HepG2 (cell line): Measurements from ENCODE around the gene TNFSF9. TPM values are rescaled to one million over a fixed set of nuclear protein-coding genes. Genes with fewer than 3 reads are reported as not detected.

Experiments used
- ATAC-seq: fragments of 200-7000 bp; cut with Tn5 transposase; 3 replicates; pipeline ENCODE4 v1.9.1; 2020; ENCODE audit warnings: mild to moderate bottlenecking, moderate library complexity
- BruUV-seq: library from RNA; stranded (reverse); fragments of 400-500 nt; replicated peaks from 2 replicates; lab custom pipeline; 2021; lab: Mats Ljungman, UMichigan
- CTCF ChIA-PET: fragments of 300-600 bp; formaldehyde crosslinking; extraction: SDS; loops from one replicate; lab custom pipeline; 2021; ENCODE audit warnings: low total read pairs, inconsistent platforms, low intra/inter-chr PET ratio; lab: Yijun Ruan, JAX
- POLR2A ChIA-PET: fragments of 350-600 bp; sonication (Branson Sonifier 250); formaldehyde crosslinking; loops from one replicate; lab custom pipeline; 2020; ENCODE audit warnings: antibody characterized with exemption, inconsistent platforms; lab: Yijun Ruan, JAX
- DNase-seq: peaks from one replicate; pipeline ENCODE4 v3.0.0-alpha.2; 2015; ENCODE audit warnings: low spot score
- FAIRE-seq: peaks from 3 replicates; lab custom pipeline; 2011; peaks lifted over from hg19 to GRCh38; lab: Jason Lieb, UNC
- H2AFZ ChIP-seq: one replicate; pipeline ENCODE4 v1.6.1; 2011; ENCODE audit warnings: low read length, inconsistent platforms
- H3K27ac ChIP-seq: fragments of 300-600 bp; 3 replicates; pipeline ENCODE4 v1.8.0; 2011; ENCODE audit warnings: mixed run types, mild to moderate bottlenecking, mixed read lengths, low read length, inconsistent platforms; ENCODE audit not compliant: insufficient read depth; ENCODE audit errors: extremely low read length
- H3K27me3 ChIP-seq, 2 experiments: fragments of 200-600 bp in 1 of 2; 2 replicates in 1 of 2; 3 replicates in 1 of 2; pipeline versions ENCODE4 v1.6.0 to v1.8.0; 2011; ENCODE audit warnings: low read length in 2 of 2, mild to moderate bottlenecking in 2 of 2, moderate library complexity in 2 of 2, inconsistent platforms in 1 of 2; ENCODE audit not compliant: insufficient read depth in 2 of 2, control insufficient read depth in 1 of 2
- H3K36me3 ChIP-seq, 2 experiments: fragments of 200-600 bp in 1 of 2; replicated peaks in 1 of 2; 2 replicates in 1 of 2; 3 replicates in 1 of 2; pipeline versions ENCODE4 v1.5.1 to v1.8.0; 2011; ENCODE audit warnings: low read length in 2 of 2, inconsistent platforms in 1 of 2; ENCODE audit not compliant: insufficient read depth in 2 of 2, control insufficient read depth in 1 of 2
- H3K4me1 ChIP-seq: 2 replicates; pipeline ENCODE4 v1.5.1; 2012; ENCODE audit warnings: low read length, inconsistent platforms; ENCODE audit not compliant: insufficient read depth
- H3K4me2 ChIP-seq: 2 replicates; pipeline ENCODE4 v1.6.0; 2011; ENCODE audit warnings: low read depth, low read length, inconsistent platforms
- H3K4me3 ChIP-seq, 3 experiments: fragments of 200-600 bp in 1 of 3; sonication (generic), shearing (Covaris generic) in 1 of 3; replicated peaks in 1 of 3; 2 replicates each; pipeline ENCODE4 v1.5.1; 2011 to 2016; ENCODE audit warnings: low read length in 3 of 3, inconsistent platforms in 2 of 3, low read depth in 2 of 3, mild to moderate bottlenecking in 2 of 3, control low read depth in 1 of 3, mixed read lengths in 1 of 3; ENCODE audit not compliant: insufficient read depth in 1 of 3
- H3K79me2 ChIP-seq: one replicate; pipeline ENCODE4 v1.6.1; 2011; ENCODE audit warnings: low read length, inconsistent platforms; ENCODE audit not compliant: insufficient read depth
- H3K9ac ChIP-seq: 2 replicates; pipeline ENCODE4 v1.6.0; 2011; ENCODE audit warnings: mild to moderate bottlenecking, low read depth, low read length, inconsistent platforms; ENCODE audit not compliant: insufficient read depth
- H3K9me3 ChIP-seq: 2 replicates; pipeline ENCODE4 v1.5.1; 2012; ENCODE audit warnings: mild to moderate bottlenecking, low read length
- H4K20me1 ChIP-seq: 2 replicates; pipeline ENCODE4 v1.6.0; 2011; ENCODE audit warnings: inconsistent platforms, mild to moderate bottlenecking, low read length, moderate library complexity; ENCODE audit not compliant: insufficient read depth
- ATF7 ChIP-seq, 2 experiments: fragments of 450-650 bp in 1 of 2; sonication (generic) in 1 of 2; formaldehyde crosslinking in 1 of 2; IDR thresholded peaks; 2 replicates each; pipeline versions ENCODE4 v1.4.0 to v1.6.1; 2016 to 2020; ENCODE audit warnings: antibody characterized with exemption in 1 of 2, mild to moderate bottlenecking in 1 of 2, missing genetic modification reagents in 1 of 2
- ATM ChIP-seq: fragments of 450-650 bp; IDR thresholded peaks from 2 replicates; pipeline ENCODE4 v1.7.1; 2017; ENCODE audit warnings: mild to moderate bottlenecking, borderline replicate concordance
- CREB1 ChIP-seq, 2 experiments: fragments of 450-650 bp in 1 of 2; IDR thresholded peaks; 2 replicates each; pipeline ENCODE4 v1.6.1; 2016 to 2017; ENCODE audit warnings: control low read depth in 1 of 2, mild to moderate bottlenecking in 1 of 2, missing compliant biosample characterization in 1 of 2, missing genetic modification characterization in 1 of 2
- ELF3 ChIP-seq: IDR thresholded peaks from 2 replicates; pipeline ENCODE4 v1.6.1; 2016; ENCODE audit warnings: missing genetic modification reagents, missing compliant biosample characterization
- HMG20B ChIP-seq: conservative IDR thresholded peaks from 2 replicates; pipeline ENCODE4 v1.6.1; 2016; ENCODE audit warnings: missing genetic modification reagents, missing compliant biosample characterization
- XBP1 ChIP-seq: sonication (generic); formaldehyde crosslinking; IDR thresholded peaks from 2 replicates; pipeline ENCODE4 v1.5.0; 2020; ENCODE audit warnings: missing genetic modification reagents
- ZNF446 ChIP-seq: sonication (generic); formaldehyde crosslinking; IDR thresholded peaks from 2 replicates; pipeline ENCODE4 v1.5.0; 2020; ENCODE audit warnings: mild to moderate bottlenecking, missing genetic modification reagents
- ZNF841 ChIP-seq: sonication (generic); formaldehyde crosslinking; IDR thresholded peaks from 2 replicates; pipeline ENCODE4 v1.8.1; 2023; ENCODE audit warnings: missing genetic modification reagents, borderline replicate concordance
- WGBS: methylation state at CpG from one replicate; pipeline ENCODE4 v1.1.6; 2017; ENCODE audit warnings: low lambda C conversion rate; 5-methylcytosine and 5-hydroxymethylcytosine counted together
- in situ Hi-C: cut with HindIII; loops from 2 replicates; pipeline ENCODE4 v1.10.0; 2017; ENCODE audit warnings: low pct_unique_long_range_greater_than_20kb; ENCODE audit not compliant: extremely low pct_ligation_motif_present
- intact Hi-C: fragments of 100-400 bp; cut with micrococcal nuclease; formaldehyde crosslinking; loops from one replicate; pipeline ENCODE4 v1.10.0; 2022; ENCODE audit not compliant: unreplicated experiment
- polyA plus RNA-seq, 8 experiments: library from polyadenylated mRNA; depleted of rRNA in 3 of 8; stranded (reverse) in 7 of 8; unstranded in 1 of 8; fragments of >200 nt; fragmentation: Illumina TruSeq in 4 of 8; extraction: Trizol in 4 of 8; gene quantifications; 2 replicates each; pipeline versions ENCODE4 v1.2.1 to v1.2.3, GENCODE V29; 2011 to 2016; ENCODE audit warnings: low read depth in 4 of 8, missing spikeins in 1 of 8, mixed read lengths in 1 of 8; ENCODE audit not compliant: insufficient read depth in 1 of 8
- total RNA-seq, 5 experiments: library from RNA; depleted of rRNA; stranded (reverse); fragments of >200 nt; fragmentation: Illumina TruSeq; extraction: Trizol; gene quantifications; 2 replicates each; pipeline ENCODE4 v1.2.3, GENCODE V29; 2016; ENCODE audit warnings: low read depth in 1 of 5
- TF ChIP-seq, protein P1 (sequence below): sonication (generic); formaldehyde crosslinking; IDR thresholded peaks from 2 replicates; pipeline ENCODE4 v1.4.0; 2020; ENCODE audit warnings: missing genetic modification reagents

Gene TNFSF9
- total and polyA plus RNA-seq, 2 of the 13 experiments (the other 11 are each of a cell fraction or from before 2014, with no cell fraction given), result 1.0 to 1.8 TPM

DNA sequence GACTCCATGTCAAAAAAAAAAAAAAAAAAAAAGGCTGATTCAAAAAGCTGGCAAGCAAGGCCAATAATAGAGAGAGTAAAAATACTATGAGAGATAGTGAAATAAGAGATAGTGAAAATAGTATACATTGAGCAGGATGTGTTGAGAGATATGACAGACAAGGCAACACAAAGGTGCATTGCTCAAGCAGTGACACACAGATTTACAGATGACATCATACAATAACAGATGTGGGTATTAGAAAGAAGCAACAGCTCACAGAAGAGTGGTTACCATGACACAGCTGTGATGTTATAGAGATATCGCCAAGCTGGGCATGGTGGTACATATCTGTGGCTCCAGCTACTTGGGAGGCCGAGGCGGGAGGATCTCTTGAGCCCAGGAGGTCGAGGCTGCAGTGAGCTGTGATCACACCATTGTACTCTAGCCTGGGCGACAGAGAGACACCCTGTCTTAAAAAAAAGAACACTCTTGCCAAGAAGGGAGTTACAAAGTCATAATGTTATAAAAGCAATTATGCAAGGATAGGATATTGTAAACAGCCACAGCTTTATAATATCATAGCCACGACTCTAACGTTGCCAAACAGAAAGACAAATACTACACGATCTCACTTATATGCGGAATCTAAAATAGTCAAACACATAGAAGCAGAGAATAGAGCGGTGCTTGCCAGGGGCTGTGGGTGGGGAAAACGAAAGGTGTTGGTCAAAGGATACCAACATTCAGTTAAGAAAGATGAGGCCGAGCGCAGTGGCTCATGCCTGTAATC lies 10.3 kb downstream of the TNFSF9 start:
- no peaks in the 10 kb centered on the region for H3K36me3 ChIP-seq
- WGBS, result 42% methylated on average over 13 of the region's 13 CpGs

More for the DNA sequence above, 10.3 kb downstream of the TNFSF9 start:
- ATAC-seq (no peak), FAIRE-seq (no peak), DNase-seq (no peak)
- ChIA-PET POLR2A (no interaction called here), CTCF (no interaction called here)
- no peak overlapping the region for H3K4me3 ChIP-seq
- no peak overlapping the region for H3K4me2 ChIP-seq
- BruUV-seq, result no TSS peak
- H3K9ac ChIP-seq, result no peak overlapping the region
- intact Hi-C loops (no loop called here), in situ Hi-C loops (no loop called here)
- no peaks in the 10 kb centered on the region for H4K20me1 ChIP-seq
- H3K4me1 ChIP-seq, result peaks cover 15% of the 10 kb centered on the region
- no peak overlapping the region for H3K27ac ChIP-seq
- H3K9me3 ChIP-seq, result no peaks in the 10 kb centered on the region
- no peaks in the 10 kb centered on the region for H3K79me2 ChIP-seq
- H2AFZ ChIP-seq, result no peak overlapping the region
- no peaks in the 10 kb centered on the region for H3K27me3 ChIP-seq
- TF ChIP-seq ZNF841 (CRISPR knock-in tag), result no peak
- TF ChIP-seq, protein P1, sequence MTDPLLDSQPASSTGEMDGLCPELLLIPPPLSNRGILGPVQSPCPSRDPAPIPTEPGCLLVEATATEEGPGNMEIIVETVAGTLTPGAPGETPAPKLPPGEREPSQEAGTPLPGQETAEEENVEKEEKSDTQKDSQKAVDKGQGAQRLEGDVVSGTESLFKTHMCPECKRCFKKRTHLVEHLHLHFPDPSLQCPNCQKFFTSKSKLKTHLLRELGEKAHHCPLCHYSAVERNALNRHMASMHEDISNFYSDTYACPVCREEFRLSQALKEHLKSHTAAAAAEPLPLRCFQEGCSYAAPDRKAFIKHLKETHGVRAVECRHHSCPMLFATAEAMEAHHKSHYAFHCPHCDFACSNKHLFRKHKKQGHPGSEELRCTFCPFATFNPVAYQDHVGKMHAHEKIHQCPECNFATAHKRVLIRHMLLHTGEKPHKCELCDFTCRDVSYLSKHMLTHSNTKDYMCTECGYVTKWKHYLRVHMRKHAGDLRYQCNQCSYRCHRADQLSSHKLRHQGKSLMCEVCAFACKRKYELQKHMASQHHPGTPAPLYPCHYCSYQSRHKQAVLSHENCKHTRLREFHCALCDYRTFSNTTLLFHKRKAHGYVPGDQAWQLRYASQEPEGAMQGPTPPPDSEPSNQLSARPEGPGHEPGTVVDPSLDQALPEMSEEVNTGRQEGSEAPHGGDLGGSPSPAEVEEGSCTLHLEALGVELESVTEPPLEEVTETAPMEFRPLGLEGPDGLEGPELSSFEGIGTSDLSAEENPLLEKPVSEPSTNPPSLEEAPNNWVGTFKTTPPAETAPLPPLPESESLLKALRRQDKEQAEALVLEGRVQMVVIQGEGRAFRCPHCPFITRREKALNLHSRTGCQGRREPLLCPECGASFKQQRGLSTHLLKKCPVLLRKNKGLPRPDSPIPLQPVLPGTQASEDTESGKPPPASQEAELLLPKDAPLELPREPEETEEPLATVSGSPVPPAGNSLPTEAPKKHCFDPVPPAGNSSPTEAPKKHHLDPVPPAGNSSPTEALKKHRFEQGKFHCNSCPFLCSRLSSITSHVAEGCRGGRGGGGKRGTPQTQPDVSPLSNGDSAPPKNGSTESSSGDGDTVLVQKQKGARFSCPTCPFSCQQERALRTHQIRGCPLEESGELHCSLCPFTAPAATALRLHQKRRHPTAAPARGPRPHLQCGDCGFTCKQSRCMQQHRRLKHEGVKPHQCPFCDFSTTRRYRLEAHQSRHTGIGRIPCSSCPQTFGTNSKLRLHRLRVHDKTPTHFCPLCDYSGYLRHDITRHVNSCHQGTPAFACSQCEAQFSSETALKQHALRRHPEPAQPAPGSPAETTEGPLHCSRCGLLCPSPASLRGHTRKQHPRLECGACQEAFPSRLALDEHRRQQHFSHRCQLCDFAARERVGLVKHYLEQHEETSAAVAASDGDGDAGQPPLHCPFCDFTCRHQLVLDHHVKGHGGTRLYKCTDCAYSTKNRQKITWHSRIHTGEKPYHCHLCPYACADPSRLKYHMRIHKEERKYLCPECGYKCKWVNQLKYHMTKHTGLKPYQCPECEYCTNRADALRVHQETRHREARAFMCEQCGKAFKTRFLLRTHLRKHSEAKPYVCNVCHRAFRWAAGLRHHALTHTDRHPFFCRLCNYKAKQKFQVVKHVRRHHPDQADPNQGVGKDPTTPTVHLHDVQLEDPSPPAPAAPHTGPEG (CRISPR knock-in tag), result no peak
- TF ChIP-seq CREB1 (IDR thresholded peaks at IDR 0.05), result peak; percentile 66
- TF ChIP-seq CREB1 (CRISPR knock-in tag; IDR thresholded peaks at IDR 0.05), result no peak
- TF ChIP-seq ELF3, result no peak
- TF ChIP-seq ATF7 (IDR thresholded peaks at IDR 0.05), result peak; percentile 91
- no peak for TF ChIP-seq ATF7 (CRISPR knock-in tag; IDR thresholded peaks at IDR 0.05)
- no peak for TF ChIP-seq XBP1 (CRISPR knock-in tag)
- TF ChIP-seq HMG20B (CRISPR knock-in tag), result no peak
- TF ChIP-seq ZNF446 (CRISPR knock-in tag), result no peak
- no peak for TF ChIP-seq ATM
